H4 (cell line): ENCODE data around the gene PRSS16. TPM values are rescaled to one million over a fixed set of nuclear protein-coding genes. Genes with fewer than 3 reads are reported as not detected.

Experiments used
- DNase-seq: peaks from one replicate; pipeline ENCODE4 v3.0.0-alpha.2; 2015; ENCODE audit warnings: low spot score
- total RNA-seq: library from RNA; depleted of rRNA; stranded (reverse); fragments of >200 nt; shearing (Covaris generic); gene quantifications from 2 replicates; pipeline ENCODE4 v1.2.3, GENCODE V29; 2014; rRNA removed

PRSS16 gene
- total RNA-seq, 1 experiment from 2014 or later: 5.2 TPM

DNA sequence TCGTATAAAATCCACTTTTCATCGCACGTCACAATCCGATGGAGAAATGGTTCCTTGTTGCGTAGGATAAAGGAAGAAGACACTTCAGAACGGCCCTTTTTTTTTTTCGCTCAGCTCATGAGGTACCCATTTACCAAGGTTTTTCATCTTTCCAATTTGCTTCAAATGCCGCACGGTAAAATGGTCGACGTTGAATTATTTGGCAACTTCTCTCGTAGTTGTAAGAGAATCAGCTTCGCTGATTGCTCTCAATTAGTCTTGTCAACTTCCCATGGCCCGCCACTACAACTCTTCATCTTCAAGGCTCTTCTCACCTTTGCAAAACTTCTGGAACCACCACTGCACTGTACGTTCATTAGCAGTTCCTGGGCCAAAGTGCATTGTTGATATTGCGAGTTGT lies 35.8 kb downstream of the PRSS16 start:
- DNase-seq: no peak

DNA sequence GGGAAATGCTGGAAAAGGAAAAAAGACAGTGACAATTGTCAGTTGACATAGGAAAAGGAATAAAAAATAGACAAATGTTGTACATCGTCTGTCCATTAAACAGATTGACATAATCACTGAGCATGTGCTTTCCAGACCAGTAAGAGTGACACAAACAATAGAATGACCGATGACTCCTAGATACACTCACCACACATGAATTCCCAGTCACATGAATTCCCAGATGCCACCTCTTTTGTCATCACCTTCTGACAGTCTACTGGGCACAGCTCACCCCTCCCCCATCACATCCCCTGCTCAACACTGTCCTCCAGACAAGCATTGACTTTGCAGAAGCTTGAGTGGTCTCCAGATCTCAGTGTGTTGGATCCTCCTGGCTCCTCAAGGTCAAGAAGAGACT lies 38.6 kb downstream of the PRSS16 start:
- no peak for DNase-seq

DNA sequence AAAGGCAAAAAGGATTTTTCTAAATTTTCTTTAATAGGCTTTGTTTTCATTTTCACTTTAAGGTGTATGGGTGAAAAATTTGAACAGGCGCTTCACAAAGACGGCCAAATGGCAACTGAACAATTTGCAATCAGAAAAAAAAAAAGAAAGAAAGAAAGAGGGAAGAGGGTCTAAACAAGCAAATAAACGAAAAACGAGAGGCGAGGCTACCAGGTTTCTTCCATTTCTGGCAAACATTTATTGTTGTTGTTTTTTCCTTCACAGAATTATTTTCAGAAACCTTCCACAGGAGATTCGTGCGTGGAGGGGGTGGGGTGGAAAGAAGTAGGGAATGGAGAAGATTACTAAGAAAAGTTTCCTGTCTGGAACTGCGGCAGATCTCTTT lies 40.2 kb downstream of the PRSS16 start:
- DNase-seq: no peak

DNA sequence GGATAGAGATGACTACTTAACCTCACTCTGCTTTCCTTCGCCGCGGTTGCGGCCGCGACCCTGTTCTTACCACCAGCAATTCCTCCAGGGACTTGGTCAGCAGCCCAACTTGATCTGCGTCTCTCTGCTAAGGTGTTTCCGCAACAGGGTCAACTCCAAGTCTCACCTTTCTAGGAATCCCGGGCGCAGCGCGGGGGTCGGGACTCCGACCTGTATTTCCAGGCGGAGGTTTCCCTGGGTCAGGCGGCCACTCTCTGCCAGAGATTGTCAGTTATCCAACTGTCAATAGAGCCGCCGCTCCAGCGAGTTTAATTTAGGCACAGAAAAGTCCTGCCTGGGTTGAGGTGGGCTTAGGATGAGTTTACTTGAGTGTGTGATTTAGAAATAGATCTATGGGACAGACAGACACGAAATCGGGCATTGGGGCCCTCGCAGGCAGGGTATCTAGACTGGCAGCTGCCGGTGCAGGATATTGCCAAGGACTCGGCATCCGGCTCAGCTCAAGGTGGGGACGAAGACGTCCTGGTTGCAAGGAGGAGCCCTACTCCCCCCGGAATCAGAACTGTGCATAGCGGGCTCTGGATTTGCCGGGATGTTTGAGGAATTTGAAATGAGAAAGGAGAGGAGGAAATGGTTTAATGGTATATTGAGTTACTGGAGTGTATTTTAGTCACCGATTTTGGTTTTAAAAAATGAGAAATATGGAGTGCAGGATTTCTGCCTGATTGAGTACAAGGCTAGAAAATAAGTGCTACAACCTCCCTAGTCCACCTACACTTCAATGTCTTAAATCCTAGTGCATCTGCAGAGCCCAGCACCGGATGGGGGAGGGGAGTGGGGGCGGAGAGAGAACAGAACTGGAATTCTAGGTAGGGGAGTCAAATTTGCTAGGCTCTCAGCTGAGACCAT lies 40.9 kb downstream of the PRSS16 start:
- DNase-seq: no peak

DNA sequence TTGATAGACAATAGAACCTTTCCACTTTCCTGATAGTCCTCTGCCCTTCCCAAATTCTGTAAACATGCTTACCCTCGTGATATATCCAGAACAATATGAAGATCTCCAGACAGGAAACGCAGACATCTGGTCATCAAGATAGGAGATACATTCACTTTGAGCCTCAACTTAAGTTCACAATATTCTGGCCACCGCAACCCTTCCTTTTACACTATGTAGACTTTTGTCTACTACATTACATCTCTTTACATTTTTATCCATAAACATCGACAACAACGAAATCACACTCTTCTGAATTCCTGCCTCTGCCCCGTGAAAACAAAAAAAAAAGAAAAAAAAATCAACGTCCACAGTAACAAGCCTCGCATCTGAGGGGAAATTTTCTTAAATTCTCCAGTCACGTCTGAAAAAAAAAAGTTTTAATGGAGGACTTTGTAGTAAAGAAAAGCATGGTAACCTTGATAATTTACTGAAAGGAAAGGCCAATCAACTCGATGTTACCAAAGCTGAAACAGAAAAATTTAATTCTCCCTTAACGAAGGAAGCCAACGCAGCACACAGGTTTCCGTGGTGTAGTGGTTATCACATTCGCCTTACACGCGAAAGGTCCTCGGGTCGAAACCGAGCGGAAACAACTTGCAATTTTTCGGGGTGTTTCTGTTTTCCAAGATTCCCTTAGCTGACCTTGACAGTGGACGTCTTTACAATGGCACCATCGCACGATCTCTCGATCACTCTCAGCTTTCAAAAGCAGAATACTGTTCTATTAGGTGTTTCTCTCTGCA lies 42.8 kb downstream of the PRSS16 start:
- DNase-seq: no peak

DNA sequence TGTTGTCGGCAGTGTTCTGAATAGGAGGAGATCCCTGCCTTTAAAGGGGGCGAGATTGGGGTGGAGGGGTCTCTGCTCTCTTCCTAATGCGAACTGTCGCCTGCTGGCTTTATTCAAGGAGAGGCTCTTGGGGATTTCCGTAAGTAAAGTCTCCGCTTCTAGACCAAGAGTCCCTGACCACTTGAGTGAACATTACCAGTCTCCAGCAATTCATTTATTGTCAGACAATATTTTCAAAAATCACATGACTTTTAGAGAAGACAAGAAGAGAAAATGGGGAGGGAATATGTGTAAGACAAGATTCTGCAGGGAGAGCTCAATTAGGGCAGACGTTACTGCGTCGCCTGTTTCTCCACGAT lies 43.3 kb downstream of the PRSS16 start:
- DNase-seq: no peak

DNA sequence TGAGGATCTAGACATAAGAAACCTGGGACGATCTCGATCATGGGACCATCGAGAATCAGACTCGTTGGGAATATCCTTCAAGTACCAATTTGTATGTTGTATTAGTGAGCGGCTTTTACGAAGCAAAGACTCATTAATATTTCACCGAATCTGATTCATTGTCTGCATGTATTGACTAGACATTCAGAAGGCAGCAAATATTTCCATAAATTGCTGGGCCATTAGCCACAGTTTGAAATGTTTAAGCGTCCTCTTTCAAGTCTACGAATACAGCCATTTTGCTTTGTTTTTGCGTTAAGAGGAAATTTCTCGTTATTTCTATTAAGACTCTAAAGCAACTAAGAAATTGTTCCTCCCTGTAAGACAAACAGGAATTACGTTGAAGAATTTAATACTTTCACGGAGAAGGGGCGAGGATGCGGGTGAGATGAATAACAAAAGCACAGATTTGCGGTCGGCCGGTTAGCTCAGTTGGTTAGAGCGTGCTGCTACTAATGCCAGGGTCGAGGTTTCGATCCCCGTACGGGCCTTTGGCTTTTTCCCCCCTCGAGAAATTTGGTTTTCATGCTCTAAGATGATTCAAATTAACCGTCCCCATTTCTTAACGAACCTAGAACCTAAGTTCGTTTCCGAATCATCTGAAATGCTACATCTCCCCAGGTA lies 46.1 kb downstream of the PRSS16 start:
- peak; percentile 53 for DNase-seq

DNA sequence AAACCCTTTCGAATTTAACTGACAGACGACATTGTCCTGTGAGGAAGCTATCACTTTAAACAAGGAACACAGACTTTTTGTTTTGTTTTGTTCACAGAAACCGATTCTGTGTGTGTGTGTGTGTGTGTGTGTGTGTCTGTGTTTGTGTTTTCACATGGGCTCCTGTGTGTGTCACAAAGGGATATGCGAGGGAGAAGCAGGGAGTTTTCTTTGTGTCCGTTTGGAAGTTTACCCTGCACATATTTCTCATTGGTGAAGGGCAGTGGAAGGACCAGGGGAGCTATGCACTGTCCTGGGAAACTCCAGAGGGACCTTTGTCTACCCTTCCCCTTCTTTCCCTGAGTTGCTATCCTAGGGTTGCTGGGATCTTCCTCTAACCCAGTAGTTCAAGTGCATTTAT lies 46.9 kb downstream of the PRSS16 start:
- no peak for DNase-seq

DNA sequence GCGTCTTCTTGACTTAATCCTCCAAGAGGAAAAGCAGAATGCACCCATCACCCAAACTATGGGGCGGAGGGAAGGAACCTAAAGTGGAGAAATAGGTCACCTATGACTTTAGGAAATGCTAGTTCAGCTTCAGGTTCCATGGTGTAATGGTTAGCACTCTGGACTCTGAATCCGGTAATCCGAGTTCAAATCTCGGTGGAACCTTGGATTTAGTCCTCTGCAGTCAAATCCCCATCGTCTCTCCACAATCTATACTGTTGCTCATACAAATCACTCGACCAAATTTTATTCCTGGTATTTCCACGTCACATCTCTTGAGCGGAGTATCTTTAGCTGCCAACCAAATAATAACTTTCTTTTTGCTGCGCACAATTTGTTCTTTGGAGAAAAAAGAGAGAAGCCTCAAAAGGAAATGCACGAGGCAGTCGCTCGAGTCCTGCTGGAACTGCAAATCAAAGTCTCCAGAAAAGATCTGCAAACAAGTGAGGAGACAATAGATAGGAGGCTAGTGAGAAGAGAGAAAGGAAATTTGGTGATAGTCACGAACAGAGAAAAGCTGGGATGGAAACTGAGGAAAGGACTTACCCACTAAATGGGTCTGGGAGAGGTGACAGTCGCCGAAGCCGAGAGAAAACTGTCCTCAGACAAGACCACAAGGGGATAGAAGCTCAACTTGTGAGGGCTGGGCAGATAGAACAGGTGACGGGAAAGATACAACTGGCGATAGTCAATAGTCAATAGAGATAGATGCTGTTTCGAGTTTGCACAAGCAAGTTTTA lies 48.0 kb downstream of the PRSS16 start:
- DNase-seq: peak; percentile 81

DNA sequence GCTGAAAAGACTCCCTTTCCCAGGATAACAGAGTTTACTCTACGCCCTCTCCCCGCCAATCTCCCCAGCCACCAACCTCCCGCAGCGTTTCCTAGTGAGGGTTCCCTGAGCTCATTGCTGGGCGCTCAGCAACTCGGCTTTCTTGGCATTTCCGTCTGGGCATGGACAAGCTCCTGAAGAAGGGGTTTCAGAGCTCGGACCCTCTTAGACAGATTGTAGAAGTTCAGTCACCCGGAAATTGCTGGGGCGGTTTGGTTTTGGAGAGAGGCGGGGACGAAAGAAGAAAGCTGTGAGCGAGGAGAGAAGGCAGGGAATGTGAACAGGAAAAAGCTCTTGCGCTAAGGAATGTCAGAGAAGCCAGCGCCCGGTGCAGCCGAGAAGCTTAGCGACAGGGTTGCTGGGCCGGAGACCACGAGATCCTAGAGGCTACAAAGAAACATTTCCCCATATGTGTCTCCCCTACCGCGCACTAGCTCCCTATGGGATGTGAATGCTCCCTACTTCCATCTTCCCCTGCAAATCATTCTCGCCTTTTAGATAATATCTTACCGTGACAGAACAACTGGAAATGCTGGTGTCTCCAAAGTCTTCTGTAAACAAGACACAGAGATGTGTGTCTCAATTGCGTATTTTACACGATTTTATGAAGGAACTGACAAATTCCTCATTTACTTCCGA lies 48.7 kb downstream of the PRSS16 start:
- DNase-seq: peak; percentile 63

DNA sequence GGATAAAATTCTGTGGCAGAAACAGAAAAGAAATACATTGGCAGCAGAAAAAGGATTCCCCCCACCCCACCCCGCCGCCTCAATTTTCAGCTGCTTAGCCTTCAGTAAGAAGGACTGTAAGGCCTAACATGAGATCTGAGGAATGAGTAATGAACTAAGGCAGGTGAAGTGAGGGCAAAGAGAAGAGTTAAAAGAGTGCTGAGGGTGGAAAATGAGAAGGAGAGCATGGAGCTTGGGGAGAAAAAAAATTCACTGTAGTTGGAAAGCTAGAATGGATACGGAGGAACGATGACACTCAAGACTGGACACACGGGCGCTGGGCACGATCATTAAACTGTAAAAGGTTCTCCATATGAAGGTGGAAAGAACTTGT lies 50.0 kb downstream of the PRSS16 start:
- no peak for DNase-seq

DNA sequence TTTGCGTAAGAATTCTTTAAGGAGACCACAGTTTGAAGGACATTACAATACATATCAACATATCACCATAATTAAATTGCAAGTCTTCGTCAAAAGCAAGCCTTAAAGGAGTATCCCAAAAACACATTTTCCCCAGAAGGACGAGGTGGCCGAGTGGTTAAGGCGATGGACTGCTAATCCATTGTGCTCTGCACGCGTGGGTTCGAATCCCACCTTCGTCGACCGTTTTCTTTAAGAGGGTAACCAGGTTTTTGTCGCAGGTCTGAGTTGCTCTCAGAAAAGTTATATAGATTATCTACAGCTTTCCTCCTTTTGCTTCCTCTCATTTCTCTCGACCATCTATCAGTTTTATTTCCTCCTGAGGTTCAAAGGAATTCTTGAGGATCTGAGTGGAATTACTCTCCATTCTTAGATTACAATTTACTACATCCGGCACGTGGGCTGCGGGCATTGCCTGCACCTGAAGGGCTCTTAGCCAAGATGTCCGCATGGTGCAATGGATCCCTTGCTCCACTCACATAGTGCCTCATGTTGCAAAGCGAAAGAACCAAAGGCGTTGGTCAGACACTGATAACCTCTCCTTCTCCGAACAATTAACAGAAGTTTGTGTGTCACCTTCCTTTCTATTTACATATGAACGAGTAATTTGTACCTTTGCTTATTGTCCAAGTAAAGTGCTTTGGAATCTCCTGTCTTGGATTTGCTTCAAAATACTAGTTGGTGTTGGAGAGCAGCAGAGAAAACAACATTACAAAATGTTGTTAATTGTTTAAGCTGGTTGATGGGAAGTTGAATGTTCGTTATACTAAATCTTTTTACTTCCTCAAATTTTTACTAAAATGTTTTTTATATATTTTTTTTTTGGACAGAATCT lies 50.6 kb downstream of the PRSS16 start:
- peak; percentile 52 for DNase-seq

DNA sequence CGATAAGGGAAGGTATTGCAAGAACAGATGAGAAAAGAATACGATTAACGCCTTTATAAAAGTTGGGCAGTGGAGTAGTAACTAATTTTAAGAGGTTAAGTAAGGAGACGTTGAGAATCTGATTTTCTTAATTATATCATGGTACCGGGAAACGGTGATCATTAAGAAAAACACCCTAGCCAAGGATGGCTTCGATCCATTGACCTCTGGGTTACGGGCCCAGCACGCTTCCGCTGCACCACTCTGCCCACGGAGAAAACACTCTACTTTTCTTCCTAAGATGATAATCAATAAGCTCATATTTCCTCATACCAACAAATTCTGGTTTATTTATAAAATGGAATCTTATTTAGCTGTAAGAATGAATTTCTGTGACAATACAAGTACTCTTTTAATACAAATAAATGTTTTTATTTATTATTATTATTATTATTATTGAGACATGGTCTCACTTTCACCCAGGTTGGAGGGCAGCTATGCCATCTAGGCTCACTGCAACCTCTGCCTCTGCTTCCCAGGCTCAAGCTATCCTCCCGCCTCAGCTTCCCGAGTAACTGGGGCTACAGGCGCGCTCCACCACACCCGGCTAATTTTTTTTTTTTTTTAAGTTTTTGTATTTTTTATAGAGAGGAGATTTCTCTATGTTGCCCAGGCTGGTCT lies 56.2 kb downstream of the PRSS16 start:
- no peak for DNase-seq

Other genes with a start within 250 kb of the PRSS16 start
- gene POM121L2, start 64.6 kb downstream of the PRSS16 start, total RNA-seq: not detected in 2 replicates
- 0.37 and 0.91 TPM in 2 replicates for gene ZNF391, start 141.1 kb downstream of the PRSS16 start, total RNA-seq
- gene ZNF184, start 225.4 kb downstream of the PRSS16 start, total RNA-seq: 7.3 and 10.2 TPM in 2 replicates